ENCODE data around the gene SSTR5.

Gene SSTR5

GRCh38 chr16:1045993-1046911 lies 26.3 kb upstream of the SSTR5 start:
- no peak for TF ChIP-seq CTCF (IDR thresholded peaks at IDR 0.05; ENCODE audit: insufficient read depth, low read length, poor library complexity, severe bottlenecking)
- Histone ChIP-seq H3K4me3 (replicated peaks; ENCODE audit: low read depth, low read length) (no peak overlapping the region), H3K36me3 (ENCODE audit: control insufficient read depth, insufficient read depth, low read length) (no peaks in the 10 kb centered on the region), H3K27me3 (replicated peaks; ENCODE audit: control insufficient read depth, insufficient read depth, low read length) (no peaks in the 10 kb centered on the region; the same call in 1 of the 2 replicates)
- DNase-seq (ENCODE audit: extremely low read depth, insufficient read length), result no peak

- Histone ChIP-seq H3K36me3 (ENCODE audit: control insufficient read depth, insufficient read depth, low read length) (no peaks in the 10 kb centered on the region), H3K27me3 (replicated peaks; ENCODE audit: control insufficient read depth, insufficient read depth, low read length) (no peaks in the 10 kb centered on the region; the same call in 1 of the 2 replicates), H3K4me3 (replicated peaks; ENCODE audit: low read depth, low read length) (no peak overlapping the region)
- no peak for DNase-seq (ENCODE audit: extremely low read depth, insufficient read length)
- no peak for TF ChIP-seq CTCF (IDR thresholded peaks at IDR 0.05; ENCODE audit: insufficient read depth, low read length, poor library complexity, severe bottlenecking)
Observed at GRCh38 chr16:1047123-1047522, 25.4 kb upstream of the SSTR5 start.

DNA sequence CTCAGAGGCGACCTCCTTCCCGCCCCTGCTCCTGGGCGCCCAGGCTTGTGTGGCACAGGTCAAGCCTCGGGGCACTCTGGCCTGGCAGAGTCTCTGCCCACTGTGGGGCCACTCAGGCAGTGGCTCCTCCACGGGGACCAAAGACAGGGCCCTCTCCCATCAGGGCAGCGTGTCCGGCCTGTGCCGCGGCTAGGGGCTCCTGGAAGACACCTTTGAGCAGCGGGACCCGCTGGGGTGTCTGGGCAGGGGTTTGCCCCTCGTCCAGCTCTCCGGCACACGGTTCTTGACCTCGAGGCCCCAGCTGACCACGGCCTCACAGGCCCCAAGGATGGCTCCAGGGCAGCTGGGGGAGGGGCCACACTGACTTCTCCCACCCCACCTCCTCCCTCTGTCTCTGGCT lies 24.7 kb upstream of the SSTR5 start:
- Histone ChIP-seq H3K27me3 (replicated peaks; ENCODE audit: control insufficient read depth, insufficient read depth, low read length) (no peaks in the 10 kb centered on the region; the same call in 1 of the 2 replicates), H3K36me3 (ENCODE audit: control insufficient read depth, insufficient read depth, low read length) (no peaks in the 10 kb centered on the region), H3K4me3 (replicated peaks; ENCODE audit: low read depth, low read length) (no peak overlapping the region)
- TF ChIP-seq CTCF (IDR thresholded peaks at IDR 0.05; ENCODE audit: insufficient read depth, low read length, poor library complexity, severe bottlenecking), result no peak
- no peak for DNase-seq (ENCODE audit: extremely low read depth, insufficient read length)

DNA sequence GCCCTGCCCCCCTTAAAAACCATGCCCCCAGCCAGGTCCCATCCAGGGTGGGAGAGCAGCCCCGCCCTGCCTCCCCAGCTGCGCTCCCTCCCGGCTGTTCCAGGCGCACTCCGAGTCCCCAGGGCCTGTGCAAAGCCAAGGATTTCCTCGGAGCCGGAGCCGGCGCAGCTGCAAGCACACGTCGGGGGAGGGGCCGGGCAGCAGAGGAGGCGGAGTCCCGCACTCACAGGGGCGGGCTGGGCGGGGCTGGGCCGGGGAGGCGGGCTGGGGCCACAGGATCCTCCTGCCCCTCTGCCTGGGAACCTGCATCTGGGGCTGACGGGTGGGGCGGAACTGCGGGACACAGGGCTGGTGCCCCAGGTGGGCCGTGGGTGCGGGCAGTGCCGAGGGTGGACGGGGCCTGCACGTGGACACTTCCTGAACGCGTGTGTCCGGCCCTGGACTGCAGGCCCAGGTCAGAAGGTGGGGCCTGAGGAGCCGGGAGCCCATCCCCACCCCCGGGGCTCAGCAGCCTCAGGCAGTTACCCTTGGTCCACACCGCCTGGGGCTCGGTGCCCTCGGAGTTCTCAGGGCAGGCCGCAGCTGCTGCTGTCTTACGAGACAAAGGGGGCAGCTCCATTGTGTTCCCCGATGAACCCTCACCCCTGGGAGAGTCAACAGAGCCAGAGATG lies 24.0 kb upstream of the SSTR5 start:
- no peak for DNase-seq (ENCODE audit: extremely low read depth, insufficient read length)
- H3K36me3 ChIP-seq (ENCODE audit: control insufficient read depth, insufficient read depth, low read length), result no peaks in the 10 kb centered on the region
- H3K4me3 ChIP-seq (replicated peaks; ENCODE audit: low read depth, low read length), result no peak overlapping the region
- TF ChIP-seq CTCF (IDR thresholded peaks at IDR 0.05; ENCODE audit: insufficient read depth, low read length, poor library complexity, severe bottlenecking), result no peak
- H3K27me3 ChIP-seq (replicated peaks; ENCODE audit: control insufficient read depth, insufficient read depth, low read length), result no peaks in the 10 kb centered on the region; the same call in 1 of the 2 replicates

DNA sequence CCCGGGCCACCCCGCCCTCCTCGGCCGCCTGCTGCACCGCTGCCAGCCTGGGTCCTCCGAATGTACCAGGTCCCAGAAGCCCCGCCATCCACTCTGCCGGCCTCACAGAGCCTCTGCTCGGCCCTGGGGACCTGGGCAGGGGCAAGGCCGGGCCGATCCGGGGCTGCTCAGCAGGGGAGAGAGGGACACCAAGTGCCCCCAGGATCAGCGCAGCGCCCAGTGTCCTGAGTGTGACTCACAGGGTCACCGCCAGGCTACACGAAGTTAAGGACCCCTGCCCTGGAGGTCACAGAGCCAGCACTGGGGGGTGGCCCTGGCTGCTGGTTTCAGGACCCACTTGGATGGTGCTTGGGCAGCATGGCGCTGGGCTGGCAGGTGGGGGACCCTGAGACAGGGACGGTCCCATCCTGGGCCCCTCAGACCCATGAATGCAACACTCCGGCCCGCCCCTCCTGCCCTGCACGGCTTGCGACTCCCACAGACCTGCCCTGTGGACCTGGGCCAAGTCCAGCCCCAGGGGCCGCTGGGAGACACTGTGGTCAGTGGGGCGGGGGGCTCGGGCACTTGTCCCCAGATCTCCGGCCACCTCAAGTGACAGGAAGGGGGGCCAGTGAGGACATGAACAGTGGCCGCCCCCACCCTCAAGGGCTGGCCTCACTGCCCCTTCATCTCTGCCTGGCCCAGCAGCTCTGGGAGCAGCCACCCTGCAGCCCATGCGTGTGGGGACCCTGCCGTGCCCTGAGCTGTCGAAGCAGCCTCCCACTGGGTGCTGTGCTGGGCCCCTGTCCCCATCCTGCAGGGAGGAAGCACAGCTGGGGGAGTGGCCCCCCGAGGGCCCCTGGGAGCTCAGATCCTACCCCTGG lies 23.2 kb upstream of the SSTR5 start:
- Histone ChIP-seq H3K4me3 (replicated peaks; ENCODE audit: low read depth, low read length) (no peak overlapping the region), H3K27me3 (replicated peaks; ENCODE audit: control insufficient read depth, insufficient read depth, low read length) (no peaks in the 10 kb centered on the region; the same call in 1 of the 2 replicates)

More for the DNA sequence above, 23.2 kb upstream of the SSTR5 start:
- no peak for DNase-seq (ENCODE audit: extremely low read depth, insufficient read length)
- no peaks in the 10 kb centered on the region for H3K36me3 ChIP-seq (ENCODE audit: control insufficient read depth, insufficient read depth, low read length)
- TF ChIP-seq CTCF (IDR thresholded peaks at IDR 0.05; ENCODE audit: insufficient read depth, low read length, poor library complexity, severe bottlenecking), result no peak

Data from GM06990 (cell line).